Measurements from ENCODE around the gene PPIG.

- TF ChIP-seq, protein P1, sequence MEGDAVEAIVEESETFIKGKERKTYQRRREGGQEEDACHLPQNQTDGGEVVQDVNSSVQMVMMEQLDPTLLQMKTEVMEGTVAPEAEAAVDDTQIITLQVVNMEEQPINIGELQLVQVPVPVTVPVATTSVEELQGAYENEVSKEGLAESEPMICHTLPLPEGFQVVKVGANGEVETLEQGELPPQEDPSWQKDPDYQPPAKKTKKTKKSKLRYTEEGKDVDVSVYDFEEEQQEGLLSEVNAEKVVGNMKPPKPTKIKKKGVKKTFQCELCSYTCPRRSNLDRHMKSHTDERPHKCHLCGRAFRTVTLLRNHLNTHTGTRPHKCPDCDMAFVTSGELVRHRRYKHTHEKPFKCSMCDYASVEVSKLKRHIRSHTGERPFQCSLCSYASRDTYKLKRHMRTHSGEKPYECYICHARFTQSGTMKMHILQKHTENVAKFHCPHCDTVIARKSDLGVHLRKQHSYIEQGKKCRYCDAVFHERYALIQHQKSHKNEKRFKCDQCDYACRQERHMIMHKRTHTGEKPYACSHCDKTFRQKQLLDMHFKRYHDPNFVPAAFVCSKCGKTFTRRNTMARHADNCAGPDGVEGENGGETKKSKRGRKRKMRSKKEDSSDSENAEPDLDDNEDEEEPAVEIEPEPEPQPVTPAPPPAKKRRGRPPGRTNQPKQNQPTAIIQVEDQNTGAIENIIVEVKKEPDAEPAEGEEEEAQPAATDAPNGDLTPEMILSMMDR (IDR thresholded peaks at IDR 0.05; ENCODE audit: low read depth, low read length, missing input control), result no peak
- TF ChIP-seq RAD21 (IDR thresholded peaks at IDR 0.05) (no peak), ZBTB33 (IDR thresholded peaks at IDR 0.05) (no peak)
These were observed 15.4 kb downstream of the PPIG start for GRCh38 chr2:169599568-169599967.
